Measurements from ENCODE around the gene UBE2H. TPM values are rescaled to one million over a fixed set of nuclear protein-coding genes. Genes with fewer than 3 reads are reported as not detected.

The UBE2H gene
- 83.7 to 130 TPM (median 100 TPM) in 3 replicates for polyA plus RNA-seq
- polyA plus RNA-seq (2011; ENCODE audit: low read depth), result 217 TPM
- polyA plus RNA-seq (2011; cell fraction: cytosol; rRNA removed), result 112 and 283 TPM in 2 replicates
- polyA plus RNA-seq (2011; cell fraction: nucleus; rRNA removed), result 208 and 215 TPM in 2 replicates
- polyA plus RNA-seq (2012; ENCODE audit: low replicate concordance), result 66.1 and 86.4 TPM in 2 replicates
- polyA minus RNA-seq, result 46.9 to 97.5 TPM (median 79.6 TPM) in 3 replicates
- 57.2 TPM for polyA minus RNA-seq (2011; cell fraction: cytosol; rRNA and poly(A)+ RNA removed)
- 60.1 and 145 TPM in 2 replicates for polyA minus RNA-seq (2011; cell fraction: nucleus; rRNA and poly(A)+ RNA removed)

- TF ChIP-seq CTCF (optimal IDR thresholded peaks at IDR 0.05 in 1 of 3, IDR thresholded peaks at IDR 0.05 in 1 of 3, conservative IDR thresholded peaks at IDR 0.05 in 1 of 3; ENCODE audit: extremely low read depth in 1 of 3, insufficient read depth in 2 of 3, low read length in 3 of 3) (no peak), EZH2 (IDR thresholded peaks at IDR 0.05; ENCODE audit: low read length) (no peak)
- Histone ChIP-seq H3K9me1 (ENCODE audit: control insufficient read depth, extremely low read depth, insufficient read depth, low read length) (no peaks in the 10 kb centered on the region), H2AFZ (ENCODE audit: control insufficient read depth, low read length) (no peak within 1 kb of the TSS), H3K9me3 (ENCODE audit: control insufficient read depth, low read depth, low read length) (no peaks in the 10 kb centered on the region), H3K79me2 (ENCODE audit: control insufficient read depth, insufficient read depth, low read length) (peaks cover 46% of the 10 kb centered on the region), H4K20me1 (ENCODE audit: control insufficient read depth, extremely low read depth, insufficient read depth, low read length) (peaks cover 13% of the 10 kb centered on the region), H3K36me3 (ENCODE audit: control insufficient read depth in 2 of 2, extremely low read depth in 1 of 2, insufficient read depth in 2 of 2, low read length in 2 of 2) (peaks cover 5 to 10% of the 10 kb centered on the region in 2 experiments), H3K27ac (ENCODE audit: control insufficient read depth, insufficient read depth, low read length) (peak within 1 kb of the TSS; percentile 98), H3K4me1 (ENCODE audit: control insufficient read depth, extremely low read depth, insufficient read depth, low read length) (peaks cover 35% of the 10 kb centered on the region), H3K4me3 (ENCODE audit: control insufficient read depth in 2 of 3, extremely low read depth in 1 of 3, insufficient read depth in 2 of 3, low read depth in 1 of 3, low read length in 3 of 3) (peak within 1 kb of the TSS; percentile 91 to 93 (median 91)), H3K4me2 (ENCODE audit: control insufficient read depth, extremely low read depth, insufficient read depth, low read depth, low read length) (peak within 1 kb of the TSS; percentile 99), H3K27me3 (ENCODE audit: control insufficient read depth, extremely low read depth, insufficient read depth, low read length) (no peaks in the 10 kb centered on the region), H3K9ac (ENCODE audit: control insufficient read depth, extremely low read depth, insufficient read depth, low read length) (peak within 1 kb of the TSS; percentile 94)
- DNase-seq (ENCODE audit: low read depth, low spot score) (no peak), FAIRE-seq (peak; percentile 13)
- dilution Hi-C loops (cut with MboI; ENCODE audit: extremely low pct_ligation_motif_present, low sequenced_read_pairs), result no loop called here
Observed at GRCh38 chr7:129952653-129953560, at the start of gene UBE2H. Gene UBE2H (minus strand): TSS chr7:129952960. CDS start chr7:129952555, 405 bp downstream.

GRCh38 chr7:129998446-129998845, 45.7 kb upstream of the UBE2H start:
- Histone ChIP-seq H3K27ac (ENCODE audit: control insufficient read depth, insufficient read depth, low read length) (no peak overlapping the region), H3K9ac (ENCODE audit: control insufficient read depth, extremely low read depth, insufficient read depth, low read length) (no peak overlapping the region), H4K20me1 (ENCODE audit: control insufficient read depth, extremely low read depth, insufficient read depth, low read length) (no peaks in the 10 kb centered on the region), H3K4me1 (ENCODE audit: control insufficient read depth, extremely low read depth, insufficient read depth, low read length) (no peaks in the 10 kb centered on the region), H3K9me1 (ENCODE audit: control insufficient read depth, extremely low read depth, insufficient read depth, low read length) (no peaks in the 10 kb centered on the region), H3K27me3 (ENCODE audit: control insufficient read depth, extremely low read depth, insufficient read depth, low read length) (no peaks in the 10 kb centered on the region), H2AFZ (ENCODE audit: control insufficient read depth, low read length) (no peak overlapping the region), H3K4me3 (ENCODE audit: control insufficient read depth in 2 of 3, extremely low read depth in 1 of 3, insufficient read depth in 2 of 3, low read depth in 1 of 3, low read length in 3 of 3) (no peak overlapping the region), H3K36me3 (ENCODE audit: control insufficient read depth in 2 of 2, extremely low read depth in 1 of 2, insufficient read depth in 2 of 2, low read length in 2 of 2) (no peaks in the 10 kb centered on the region), H3K9me3 (ENCODE audit: control insufficient read depth, low read depth, low read length) (no peaks in the 10 kb centered on the region), H3K79me2 (ENCODE audit: control insufficient read depth, insufficient read depth, low read length) (no peaks in the 10 kb centered on the region), H3K4me2 (ENCODE audit: control insufficient read depth, extremely low read depth, insufficient read depth, low read depth, low read length) (no peak overlapping the region)
- dilution Hi-C loops (cut with MboI; ENCODE audit: extremely low pct_ligation_motif_present, low sequenced_read_pairs), result no loop called here
- TF ChIP-seq EZH2 (IDR thresholded peaks at IDR 0.05; ENCODE audit: low read length), result no peak
- no peak for TF ChIP-seq CTCF (optimal IDR thresholded peaks at IDR 0.05 in 1 of 3, IDR thresholded peaks at IDR 0.05 in 1 of 3, conservative IDR thresholded peaks at IDR 0.05 in 1 of 3; ENCODE audit: extremely low read depth in 1 of 3, insufficient read depth in 2 of 3, low read length in 3 of 3)
- FAIRE-seq (no peak), DNase-seq (ENCODE audit: low read depth, low spot score) (no peak)
